ENCODE data around the gene MAP3K7. TPM values are rescaled to one million over a fixed set of nuclear protein-coding genes. Genes with fewer than 3 reads are reported as not detected.

Gene MAP3K7
- total RNA-seq, 1 donor from 2014 or later: 27.2 TPM

- H3K9me3 Mint-ChIP-seq: no peaks in the 10 kb centered on the region
- intact Hi-C loops (cut with micrococcal nuclease): no loop called here
- DNase-seq: no peak
- ATAC-seq (ENCODE audit: low read depth): no peak
- ChIA-PET CTCF (interaction anchor here (1.3 kb wide), 1 partner anchor 521 kb away, joined by 3 read pairs; no protein-coding TSS in a partner anchor), POLR2A (no interaction called here)
- H3K27me3 Mint-ChIP-seq: no peaks in the 10 kb centered on the region
- H3K4me1 Mint-ChIP-seq: peaks cover 8% of the 10 kb centered on the region
- TF ChIP-seq CTCF (IDR thresholded peaks at IDR 0.05): no peak
- no peaks in the 10 kb centered on the region for H3K36me3 Mint-ChIP-seq (ENCODE audit: low read depth)
- no peak overlapping the region for H3K27ac Mint-ChIP-seq
- H3K4me3 Mint-ChIP-seq: no peak overlapping the region
Observed at GRCh38 chr6:90466154-90466940, 120.5 kb downstream of the MAP3K7 start.

GRCh38 chr6:90465686-90466085 is 121.2 kb downstream of the MAP3K7 start:
- Mint-ChIP-seq H3K4me3 (no peak overlapping the region), H3K9me3 (no peaks in the 10 kb centered on the region), H3K36me3 (ENCODE audit: low read depth) (no peaks in the 10 kb centered on the region), H3K4me1 (peaks cover 8% of the 10 kb centered on the region), H3K27ac (no peak overlapping the region), H3K27me3 (no peaks in the 10 kb centered on the region)
- POLR2A ChIA-PET: no interaction called here
- CTCF ChIA-PET: no interaction called here
- intact Hi-C loops (cut with micrococcal nuclease): no loop called here
- no peak for TF ChIP-seq CTCF (IDR thresholded peaks at IDR 0.05)
- DNase-seq (no peak), ATAC-seq (ENCODE audit: low read depth) (no peak)

- ATAC-seq (ENCODE audit: low read depth) (no peak), DNase-seq (no peak)
- H3K36me3 Mint-ChIP-seq (ENCODE audit: low read depth): no peaks in the 10 kb centered on the region
- TF ChIP-seq CTCF (IDR thresholded peaks at IDR 0.05): no peak
- H3K4me1 Mint-ChIP-seq: peaks cover 8% of the 10 kb centered on the region
- no peaks in the 10 kb centered on the region for H3K9me3 Mint-ChIP-seq
- intact Hi-C loops (cut with micrococcal nuclease): no loop called here
- H3K27ac Mint-ChIP-seq: no peak overlapping the region
- CTCF ChIA-PET: no interaction called here
- H3K27me3 Mint-ChIP-seq: no peaks in the 10 kb centered on the region
- POLR2A ChIA-PET: no interaction called here
- H3K4me3 Mint-ChIP-seq: no peak overlapping the region
Observed at GRCh38 chr6:90464507-90464906, 122.4 kb downstream of the MAP3K7 start.

- H3K27ac Mint-ChIP-seq: no peak overlapping the region
- H3K27me3 Mint-ChIP-seq: no peaks in the 10 kb centered on the region
- H3K4me1 Mint-ChIP-seq: peaks cover 12% of the 10 kb centered on the region
- no peak overlapping the region for H3K4me3 Mint-ChIP-seq
- CTCF ChIA-PET: no interaction called here
- TF ChIP-seq CTCF (IDR thresholded peaks at IDR 0.05): no peak
- no peak for DNase-seq
- intact Hi-C loops (cut with micrococcal nuclease): no loop called here
- no peaks in the 10 kb centered on the region for H3K9me3 Mint-ChIP-seq
- H3K36me3 Mint-ChIP-seq (ENCODE audit: low read depth): no peaks in the 10 kb centered on the region
- ATAC-seq (ENCODE audit: low read depth): no peak
- POLR2A ChIA-PET: no interaction called here
Observed at GRCh38 chr6:90463874-90464273, 123.0 kb downstream of the MAP3K7 start.
